ENCODE measurements around the gene CCDC8. TPM values are rescaled to one million over a fixed set of nuclear protein-coding genes. Genes with fewer than 3 reads are reported as not detected.

Gene CCDC8
- total and polyA plus RNA-seq, 9 of the 15 experiments (the other 6 are each of a cell fraction or from before 2014, with no cell fraction given): 0.68 to 30.8 (median 15.6) TPM

DNA sequence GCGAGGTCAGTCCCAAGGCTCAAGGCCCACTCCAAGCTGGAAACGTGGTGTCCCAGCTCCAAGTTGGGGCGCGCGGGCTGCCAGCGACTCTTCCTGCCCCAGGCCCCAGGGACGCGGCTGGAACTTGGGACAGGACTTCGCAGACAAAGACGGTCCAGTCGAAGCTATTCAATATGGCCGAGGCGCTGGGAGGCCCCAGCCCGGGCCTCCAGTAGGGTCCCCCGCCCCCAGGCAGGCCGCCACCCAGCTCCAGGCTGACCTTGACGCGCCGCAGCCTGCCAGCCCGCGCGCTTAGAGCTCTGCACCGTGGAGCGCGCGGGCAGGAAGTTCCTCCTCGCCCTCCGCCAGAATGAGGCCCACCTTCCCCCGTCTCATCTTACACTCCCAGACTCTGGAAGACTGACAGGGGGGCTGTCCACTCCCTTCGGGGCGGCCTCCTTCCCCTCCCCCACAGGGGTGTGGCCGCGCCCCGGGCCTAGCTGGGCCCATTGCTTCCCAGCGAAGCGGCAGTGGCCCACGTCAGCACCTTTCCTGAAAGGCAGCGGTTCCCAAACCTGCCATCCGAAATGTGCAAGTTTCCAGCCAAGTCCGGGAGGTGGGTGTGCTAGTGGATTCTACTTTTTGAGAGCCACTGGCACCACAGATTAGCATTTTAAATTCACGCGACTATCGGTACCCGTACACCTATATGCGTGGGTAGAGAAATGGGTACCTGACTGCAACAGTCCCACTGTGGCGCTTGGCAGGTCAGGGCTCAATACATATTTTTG, at the start of gene CCDC8 (continued):
- no peak for TF ChIP-seq RAD21 (CRISPR knock-in tag; conservative IDR thresholded peaks at IDR 0.05 in 1 of 2, IDR thresholded peaks at IDR 0.05 in 1 of 2)
- TF ChIP-seq PHTF2 (CRISPR knock-in tag; IDR thresholded peaks at IDR 0.05): no peak
- TF ChIP-seq ZNF696 (CRISPR knock-in tag; conservative IDR thresholded peaks at IDR 0.05): no peak
- TF ChIP-seq KLF10 (CRISPR knock-in tag; IDR thresholded peaks at IDR 0.05): no peak
- no peak for TF ChIP-seq CBX8 (IDR thresholded peaks at IDR 0.05; ENCODE audit: borderline replicate concordance, extremely low read depth, low read depth, low read length, poor library complexity, severe bottlenecking)
- TF ChIP-seq BMI1 (IDR thresholded peaks at IDR 0.05; ENCODE audit: low read length): no peak
- TF ChIP-seq EHMT2 (IDR thresholded peaks at IDR 0.05): no peak
- no peak for TF ChIP-seq ZNF184 (CRISPR knock-in tag; IDR thresholded peaks at IDR 0.05)
- no peak for TF ChIP-seq KAT8 (IDR thresholded peaks at IDR 0.05; ENCODE audit: low read depth)
- no peak for TF ChIP-seq SAFB2 (IDR thresholded peaks at IDR 0.05; ENCODE audit: borderline replicate concordance, low read depth, low read length, severe bottlenecking)
- TF ChIP-seq, protein P1, sequence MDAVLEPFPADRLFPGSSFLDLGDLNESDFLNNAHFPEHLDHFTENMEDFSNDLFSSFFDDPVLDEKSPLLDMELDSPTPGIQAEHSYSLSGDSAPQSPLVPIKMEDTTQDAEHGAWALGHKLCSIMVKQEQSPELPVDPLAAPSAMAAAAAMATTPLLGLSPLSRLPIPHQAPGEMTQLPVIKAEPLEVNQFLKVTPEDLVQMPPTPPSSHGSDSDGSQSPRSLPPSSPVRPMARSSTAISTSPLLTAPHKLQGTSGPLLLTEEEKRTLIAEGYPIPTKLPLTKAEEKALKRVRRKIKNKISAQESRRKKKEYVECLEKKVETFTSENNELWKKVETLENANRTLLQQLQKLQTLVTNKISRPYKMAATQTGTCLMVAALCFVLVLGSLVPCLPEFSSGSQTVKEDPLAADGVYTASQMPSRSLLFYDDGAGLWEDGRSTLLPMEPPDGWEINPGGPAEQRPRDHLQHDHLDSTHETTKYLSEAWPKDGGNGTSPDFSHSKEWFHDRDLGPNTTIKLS (IDR thresholded peaks at IDR 0.05; ENCODE audit: borderline replicate concordance, low read depth): peak; percentile 97
- TF ChIP-seq, protein P2, sequence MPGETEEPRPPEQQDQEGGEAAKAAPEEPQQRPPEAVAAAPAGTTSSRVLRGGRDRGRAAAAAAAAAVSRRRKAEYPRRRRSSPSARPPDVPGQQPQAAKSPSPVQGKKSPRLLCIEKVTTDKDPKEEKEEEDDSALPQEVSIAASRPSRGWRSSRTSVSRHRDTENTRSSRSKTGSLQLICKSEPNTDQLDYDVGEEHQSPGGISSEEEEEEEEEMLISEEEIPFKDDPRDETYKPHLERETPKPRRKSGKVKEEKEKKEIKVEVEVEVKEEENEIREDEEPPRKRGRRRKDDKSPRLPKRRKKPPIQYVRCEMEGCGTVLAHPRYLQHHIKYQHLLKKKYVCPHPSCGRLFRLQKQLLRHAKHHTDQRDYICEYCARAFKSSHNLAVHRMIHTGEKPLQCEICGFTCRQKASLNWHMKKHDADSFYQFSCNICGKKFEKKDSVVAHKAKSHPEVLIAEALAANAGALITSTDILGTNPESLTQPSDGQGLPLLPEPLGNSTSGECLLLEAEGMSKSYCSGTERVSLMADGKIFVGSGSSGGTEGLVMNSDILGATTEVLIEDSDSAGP (CRISPR knock-in tag; IDR thresholded peaks at IDR 0.05): no peak
- TF ChIP-seq ZNF778 (CRISPR knock-in tag; IDR thresholded peaks at IDR 0.05): no peak
- no peak for TF ChIP-seq IRF2 (CRISPR knock-in tag; IDR thresholded peaks at IDR 0.05)
- no peak for TF ChIP-seq BDP1 (IDR thresholded peaks at IDR 0.05; ENCODE audit: insufficient read depth, insufficient read length)
- no peak for TF ChIP-seq HSF4 (CRISPR knock-in tag; IDR thresholded peaks at IDR 0.05; ENCODE audit: borderline replicate concordance)
- peak; percentile 96 for TF ChIP-seq KDM5B (IDR thresholded peaks at IDR 0.05; ENCODE audit: insufficient replicate concordance, low read depth, low read length)
- no peak for TF ChIP-seq MEF2A (IDR thresholded peaks at IDR 0.05; ENCODE audit: control insufficient read depth, low read depth, low read length)
- TF ChIP-seq FOXK2 (conservative IDR thresholded peaks at IDR 0.05 in 1 of 2, IDR thresholded peaks at IDR 0.05 in 1 of 2; ENCODE audit: low read depth in 2 of 2): peak in 1 of 2 experiments; percentile 8; a peak in 1 of 4 replicates
- TF ChIP-seq, protein P3, sequence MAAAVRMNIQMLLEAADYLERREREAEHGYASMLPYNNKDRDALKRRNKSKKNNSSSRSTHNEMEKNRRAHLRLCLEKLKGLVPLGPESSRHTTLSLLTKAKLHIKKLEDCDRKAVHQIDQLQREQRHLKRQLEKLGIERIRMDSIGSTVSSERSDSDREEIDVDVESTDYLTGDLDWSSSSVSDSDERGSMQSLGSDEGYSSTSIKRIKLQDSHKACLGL (CRISPR knock-in tag; IDR thresholded peaks at IDR 0.05; ENCODE audit: borderline replicate concordance, poor library complexity, severe bottlenecking): no peak
- no peak for TF ChIP-seq PTTG1 (tag; IDR thresholded peaks at IDR 0.05; ENCODE audit: low read depth)
- TF ChIP-seq NBN (IDR thresholded peaks at IDR 0.05; ENCODE audit: low read depth): peak; percentile 67; the same call in 1 of the 2 replicates
- TF ChIP-seq ZNF408 (CRISPR knock-in tag; IDR thresholded peaks at IDR 0.05; ENCODE audit: low read depth): no peak
- no peak for TF ChIP-seq ZNF212 (CRISPR knock-in tag; IDR thresholded peaks at IDR 0.05)
